HG03139 (cell line): ENCODE results near the gene GRAP.
"Not testable (repeated sequence)": the region's sequence is repeated elsewhere in the genome, so short reads cannot be mapped to it uniquely, and the experiment has no call there.

Source experiments
- ATAC-seq: cut with Tn5 transposase; IDR thresholded peaks from one replicate; pipeline ENCODE4 v1.9.1; 2021; ENCODE audit not compliant: unreplicated experiment

Gene GRAP

DNA sequence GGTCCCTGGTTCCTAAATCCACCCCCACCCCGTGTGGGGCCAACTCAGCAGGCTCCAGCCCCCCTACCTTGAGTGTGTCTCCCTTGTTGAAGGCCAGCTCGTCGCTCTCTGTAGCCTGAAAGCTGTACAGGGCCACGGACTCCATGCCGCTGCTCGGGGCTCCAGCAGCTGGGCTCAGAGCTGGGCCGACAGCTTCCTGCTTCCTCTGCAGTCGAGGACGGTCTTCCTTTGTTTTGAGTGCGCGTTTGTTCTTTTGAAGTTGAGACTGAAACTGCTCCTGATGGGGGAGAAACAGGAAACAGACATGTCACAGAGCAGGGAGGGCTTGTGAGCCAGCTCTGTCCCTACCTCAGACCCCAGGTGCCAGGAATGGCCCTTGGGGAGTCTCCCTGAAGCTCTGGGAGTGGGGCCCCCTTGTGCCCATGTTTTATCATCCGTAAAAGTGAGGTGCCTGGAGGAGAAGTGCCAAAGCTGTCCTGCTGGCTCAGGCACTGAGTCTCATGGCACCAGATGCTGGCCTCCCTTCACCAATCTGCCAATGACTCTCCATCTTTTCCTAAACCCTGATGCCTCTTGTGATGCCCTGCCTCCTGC, at the start of gene GRAP:
Gene GRAP (minus strand): TSS at position 176 of the 594 bp plus-strand sequence. CDS start 31 bp downstream, at position 145.
- ATAC-seq: not testable (repeated sequence)

DNA sequence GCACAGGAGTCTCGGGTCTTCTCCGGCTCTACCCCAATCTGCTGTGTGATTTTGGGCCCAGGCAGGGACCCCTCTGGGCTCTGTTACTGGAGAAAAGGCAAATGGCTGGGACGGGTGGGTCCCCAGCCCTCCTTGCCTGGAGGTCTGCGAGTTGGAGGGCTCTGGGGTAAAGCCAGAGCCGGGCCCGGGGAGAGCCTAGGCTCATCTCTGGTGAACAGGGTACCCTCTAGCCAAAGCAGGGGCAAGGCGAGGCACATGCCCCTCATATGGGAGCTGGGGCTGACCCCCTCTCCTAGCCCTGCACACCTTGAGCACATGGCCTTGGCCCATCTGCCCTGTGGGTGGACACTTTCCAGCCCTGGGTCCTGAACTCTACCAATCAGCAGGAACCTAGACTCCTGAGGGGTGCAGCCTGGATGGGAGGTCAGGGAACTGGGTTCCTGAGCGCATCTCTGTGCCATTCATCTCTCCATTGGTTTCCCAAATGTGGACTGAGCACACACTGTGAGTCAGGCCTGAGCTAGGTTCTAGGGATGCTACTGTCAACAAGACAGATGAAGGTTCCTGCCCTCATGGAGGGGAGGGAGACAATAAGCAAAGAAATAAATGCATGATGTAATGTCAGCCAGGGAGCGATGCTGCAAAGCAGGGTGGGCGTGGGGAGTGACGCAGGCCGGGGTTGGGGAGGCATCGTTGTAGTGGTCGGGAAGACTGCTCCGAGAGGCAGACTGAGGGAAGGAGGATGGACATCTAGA, 47.1 kb upstream of the GRAP start:
- ATAC-seq: not testable (repeated sequence)

DNA sequence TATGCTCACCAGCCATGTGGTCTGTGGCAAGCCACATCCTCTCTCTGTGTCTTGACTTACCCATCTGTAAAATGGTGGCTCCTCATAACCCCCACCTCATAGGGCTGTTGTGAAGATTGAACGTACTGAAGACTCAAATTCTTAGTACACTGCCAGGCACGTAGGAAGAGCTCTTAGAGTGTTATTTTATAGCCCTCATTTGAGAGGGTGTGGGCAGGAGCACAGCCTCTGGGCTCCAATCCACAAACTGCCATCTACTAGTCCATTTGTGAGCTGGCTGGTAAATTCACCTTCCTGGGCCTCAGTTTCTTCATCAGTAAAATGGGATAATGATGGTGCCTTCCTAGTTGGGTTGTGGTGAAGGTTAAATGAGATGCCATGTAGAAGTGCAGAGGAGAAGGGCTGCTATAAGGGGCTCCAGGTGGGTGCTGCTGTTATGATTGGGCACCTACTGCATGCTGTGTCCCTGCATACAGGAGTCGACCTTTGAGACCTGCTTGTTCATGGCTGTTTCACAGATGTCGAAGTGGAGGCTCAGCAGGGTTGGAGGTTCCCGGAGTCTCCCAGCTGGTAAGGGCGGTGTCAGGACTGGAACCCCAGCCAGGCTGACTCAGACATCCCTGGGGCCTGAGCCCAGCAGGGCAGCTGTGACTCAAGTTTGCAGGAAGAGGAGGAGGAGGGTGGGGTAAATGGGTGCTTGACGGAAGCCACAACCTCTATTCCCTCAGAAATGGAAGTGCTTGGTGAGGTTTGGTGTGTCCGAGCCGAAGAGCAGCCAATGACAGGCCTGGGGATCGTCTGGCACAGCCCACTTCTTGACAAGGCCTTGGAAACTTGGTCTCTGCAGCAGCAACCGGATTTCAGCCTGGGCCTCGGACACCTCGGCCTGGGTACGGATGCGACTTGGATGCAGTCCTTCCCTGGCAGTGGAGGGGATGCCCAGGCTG, 46.3 kb upstream of the GRAP start:
- not testable (repeated sequence) for ATAC-seq

- not testable (repeated sequence) for ATAC-seq
Observed at GRCh38 chr17:19090058-19090772, 43.5 kb upstream of the GRAP start.

GRCh38 chr17:19088804-19089685, 42.3 kb upstream of the GRAP start:
- ATAC-seq: not testable (repeated sequence)

GRCh38 chr17:19077386-19077785, 30.6 kb upstream of the GRAP start:
- not testable (repeated sequence) for ATAC-seq

DNA sequence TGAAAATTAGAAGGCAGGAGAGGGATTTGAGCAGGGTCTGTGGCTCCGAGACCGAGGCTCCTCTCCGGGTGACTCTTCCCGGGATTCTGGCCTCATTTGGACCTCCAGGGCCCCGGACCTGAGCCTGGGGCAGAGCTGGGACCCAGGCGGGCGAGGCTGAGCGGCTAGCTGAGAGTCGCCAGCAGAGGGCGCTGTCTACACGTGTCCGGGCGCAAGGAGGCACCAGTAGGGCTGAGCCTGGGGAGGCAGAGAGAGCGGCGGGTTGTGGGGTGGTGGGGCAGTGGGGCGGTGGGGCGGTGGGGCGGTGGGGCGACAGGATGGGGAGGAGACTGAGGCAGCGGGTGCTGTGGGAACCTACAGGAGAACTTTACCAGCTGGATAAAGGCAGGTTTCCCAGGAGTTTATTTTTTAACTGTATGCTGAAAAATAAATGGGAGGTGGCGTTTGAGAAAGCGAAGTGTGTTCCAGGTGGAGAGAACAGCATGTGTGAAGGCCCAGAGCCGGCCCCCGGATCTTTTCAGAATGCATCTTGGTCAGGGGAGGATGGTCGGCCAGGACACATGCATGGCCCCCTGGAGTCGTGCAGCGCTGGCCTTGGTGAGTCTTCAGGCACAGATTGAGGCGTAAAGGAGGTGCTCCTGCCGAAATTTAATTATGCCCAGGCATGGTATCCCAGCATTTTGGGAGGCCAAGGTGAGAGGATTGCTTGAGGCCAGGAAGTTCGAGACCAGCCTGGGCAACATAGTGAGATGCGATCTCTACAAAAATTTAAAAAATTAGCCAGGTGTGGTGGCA, 29.8 kb upstream of the GRAP start:
- ATAC-seq: not testable (repeated sequence)

DNA sequence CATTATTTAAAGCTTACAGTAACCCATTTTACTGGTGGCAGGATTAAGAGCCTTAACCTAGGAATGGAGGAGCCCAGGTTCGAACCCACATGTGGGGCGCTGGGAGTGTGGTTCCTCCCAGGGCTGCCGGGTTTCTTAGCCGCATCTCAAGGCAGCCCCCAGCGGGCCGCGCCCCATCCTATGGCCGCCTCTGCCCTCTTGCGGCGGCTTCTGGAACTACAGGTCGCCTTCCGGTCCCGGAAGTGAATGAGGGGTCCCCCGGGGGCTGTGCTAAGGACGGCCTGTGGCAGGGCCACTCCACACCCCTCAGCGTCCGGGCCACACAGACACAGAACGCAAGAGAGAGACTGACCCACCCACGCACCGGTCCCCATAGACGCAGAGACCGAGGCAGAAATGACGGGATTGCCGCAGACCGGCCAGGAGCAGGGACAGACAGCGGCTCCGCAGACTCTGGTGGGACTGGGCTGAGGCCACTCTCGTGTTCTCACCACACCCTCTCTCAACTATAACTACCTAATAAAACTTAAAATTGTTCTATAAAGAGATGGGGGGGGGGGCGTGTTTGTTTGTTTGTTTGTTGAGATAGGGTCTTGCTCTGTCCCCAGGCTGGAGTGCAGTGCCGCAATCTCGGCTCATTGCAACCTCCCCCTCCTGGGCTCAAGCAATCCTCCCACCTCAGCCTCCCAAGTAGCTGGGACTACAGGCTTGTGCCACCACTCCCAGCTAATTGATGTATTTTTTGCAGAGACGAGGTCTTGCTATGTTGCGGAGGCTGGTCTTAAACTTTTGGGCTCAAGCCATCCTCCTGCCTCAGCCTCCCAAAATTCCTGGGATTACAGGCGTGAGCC, 23.8 kb upstream of the GRAP start:
- peak; percentile 78 for ATAC-seq

GRCh38 chr17:19064378-19064777, 17.6 kb upstream of the GRAP start:
- not testable (repeated sequence) for ATAC-seq

- ATAC-seq: not testable (repeated sequence)
Observed at GRCh38 chr17:19063326-19063956, 16.7 kb upstream of the GRAP start.

- ATAC-seq: not testable (repeated sequence)
Observed at GRCh38 chr17:19062718-19063325, 16.1 kb upstream of the GRAP start.

GRCh38 chr17:19062009-19062717, 15.4 kb upstream of the GRAP start:
- ATAC-seq: not testable (repeated sequence)

- not testable (repeated sequence) for ATAC-seq
Observed at GRCh38 chr17:19055447-19055846, 8.7 kb upstream of the GRAP start.

GRCh38 chr17:19048826-19049225, 2.1 kb upstream of the GRAP start:
- not testable (repeated sequence) for ATAC-seq

GRCh38 chr17:19047510-19047909, 753 bp upstream of the GRAP start:
- ATAC-seq: not testable (repeated sequence)

DNA sequence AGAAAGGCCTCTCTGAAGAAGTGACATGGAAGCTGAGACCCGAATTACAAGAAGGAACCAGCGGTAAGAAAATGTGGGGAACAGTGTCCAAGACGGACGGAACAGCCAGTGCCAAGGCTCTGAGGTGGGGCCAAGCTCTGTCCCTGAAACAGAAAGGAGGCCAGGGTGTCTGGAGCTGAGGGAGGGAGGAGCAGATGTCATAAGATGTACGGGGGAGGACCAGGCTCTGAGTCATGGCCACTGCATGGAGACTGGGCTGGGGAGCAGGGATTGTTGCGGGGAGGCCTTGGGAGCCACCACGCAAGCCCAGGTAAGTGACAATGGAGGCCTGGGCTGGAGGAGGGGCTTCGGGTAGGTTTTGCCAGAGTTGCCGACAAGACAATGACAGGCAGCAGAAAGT, 2.1 kb downstream of the GRAP start:
- ATAC-seq: not testable (repeated sequence)
